ENCODE data around the gene PITPNC1.
"Not testable (repeated sequence)": the region's sequence is repeated elsewhere in the genome, so short reads cannot be mapped to it uniquely, and the experiment has no call there.

Gene PITPNC1

DNA sequence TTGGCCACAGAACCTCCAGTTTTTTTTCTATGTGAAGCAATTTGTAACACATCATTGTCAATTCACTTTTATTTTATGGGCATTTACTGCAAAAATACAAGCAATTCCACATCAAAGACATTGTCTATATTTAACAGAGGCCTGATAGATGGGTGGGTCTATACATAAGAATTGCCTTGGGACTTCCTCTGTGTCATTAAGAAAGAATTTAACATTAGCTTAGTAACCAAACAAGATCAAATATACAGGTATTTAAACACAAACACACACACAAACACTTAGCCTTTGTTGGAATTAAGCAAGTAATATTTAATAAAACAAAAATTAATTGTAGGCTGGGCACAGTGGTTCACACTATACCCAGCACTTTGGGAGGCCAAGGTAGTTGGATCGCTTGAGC lies 4.3 kb upstream of the PITPNC1 start:
- no peak for DNase-seq

DNA sequence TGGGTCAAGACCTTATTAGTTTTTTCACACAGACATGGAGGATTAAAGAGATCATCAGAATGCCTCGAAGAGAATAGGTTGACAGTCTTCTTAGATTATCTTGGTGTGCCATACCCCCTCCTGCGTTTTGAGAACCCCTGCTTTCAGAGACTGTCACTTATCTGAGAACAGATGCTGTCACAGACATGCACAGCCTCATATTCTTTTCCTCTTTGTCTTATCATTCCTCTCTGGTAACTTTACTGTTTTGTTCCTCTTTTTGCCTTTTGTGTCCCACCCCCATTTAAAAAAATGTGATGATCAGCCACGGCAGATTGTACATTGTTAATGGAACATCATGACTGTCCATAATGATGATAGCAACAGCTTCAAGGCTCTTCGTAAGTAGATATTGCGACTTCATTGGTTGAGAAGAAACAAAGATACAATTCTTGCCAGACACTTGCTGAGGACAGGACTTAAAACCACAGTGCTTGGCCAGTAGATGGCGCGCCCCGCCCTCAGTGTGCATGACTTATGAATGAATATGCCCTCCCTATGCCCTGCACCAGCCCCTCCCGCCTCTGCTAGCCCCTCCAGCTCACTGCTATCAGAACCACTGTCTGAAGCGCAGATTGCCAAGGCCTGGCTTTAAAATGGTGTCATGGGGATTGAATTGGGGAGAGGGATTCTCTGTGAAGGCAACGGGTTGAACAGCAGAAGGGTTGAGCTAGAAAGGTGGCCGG lies 2.6 kb upstream of the PITPNC1 start:
- DNase-seq: peak; percentile 81

DNA sequence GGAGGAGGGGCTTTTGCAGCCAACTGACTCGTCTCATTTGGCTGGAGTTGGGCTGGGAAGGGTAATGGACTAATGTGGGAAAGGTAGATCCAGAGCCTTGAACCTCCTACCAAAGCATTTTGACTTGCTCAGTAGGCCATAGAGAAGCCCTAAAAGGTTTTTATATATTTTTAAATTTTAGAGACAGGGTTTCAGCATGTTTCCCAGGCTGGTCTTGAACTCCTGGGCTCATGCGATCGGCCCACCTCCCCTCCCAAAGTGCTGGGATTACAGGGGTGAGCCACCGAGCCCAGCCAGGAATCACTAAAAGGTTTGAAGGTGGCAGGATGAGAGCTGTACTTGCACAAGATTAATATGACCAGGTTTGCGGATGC lies 2.0 kb upstream of the PITPNC1 start:
- peak; percentile 23 for DNase-seq

DNA sequence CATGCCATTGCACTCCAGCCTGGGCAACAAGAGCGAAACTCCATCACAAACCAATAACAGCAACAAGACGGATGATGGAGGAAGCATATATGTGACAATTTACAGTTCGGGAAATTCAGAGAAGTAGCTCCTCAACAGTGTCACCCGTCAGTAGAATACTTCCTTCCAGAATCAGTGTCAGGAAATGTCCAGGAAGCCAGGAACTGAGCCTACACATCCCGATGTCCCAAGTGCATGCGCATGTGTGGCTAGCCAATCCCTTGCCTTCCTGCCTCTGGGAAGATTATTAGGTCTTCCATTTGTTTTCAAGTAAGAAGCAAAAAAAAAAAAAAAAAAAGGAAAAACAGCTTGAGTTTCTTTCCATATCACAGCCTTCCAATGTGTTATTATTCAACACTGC lies 1.4 kb upstream of the PITPNC1 start:
- no peak for DNase-seq

DNA sequence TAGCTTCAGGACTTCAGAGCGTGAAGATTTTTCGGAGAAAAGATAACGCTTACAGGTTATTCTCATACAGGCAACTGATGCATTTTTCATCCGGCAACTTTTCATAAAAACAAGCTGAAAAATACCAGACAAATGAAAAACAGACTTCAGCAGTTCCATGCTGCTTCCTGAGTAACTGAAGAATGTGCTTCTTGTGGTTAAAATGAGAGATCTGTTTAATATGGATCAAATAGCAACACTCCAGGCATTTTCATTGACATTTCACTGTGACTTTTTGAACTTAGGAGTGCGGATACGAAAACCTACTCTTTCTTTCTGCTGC lies 705 bp upstream of the PITPNC1 start:
- no peak for DNase-seq

DNA sequence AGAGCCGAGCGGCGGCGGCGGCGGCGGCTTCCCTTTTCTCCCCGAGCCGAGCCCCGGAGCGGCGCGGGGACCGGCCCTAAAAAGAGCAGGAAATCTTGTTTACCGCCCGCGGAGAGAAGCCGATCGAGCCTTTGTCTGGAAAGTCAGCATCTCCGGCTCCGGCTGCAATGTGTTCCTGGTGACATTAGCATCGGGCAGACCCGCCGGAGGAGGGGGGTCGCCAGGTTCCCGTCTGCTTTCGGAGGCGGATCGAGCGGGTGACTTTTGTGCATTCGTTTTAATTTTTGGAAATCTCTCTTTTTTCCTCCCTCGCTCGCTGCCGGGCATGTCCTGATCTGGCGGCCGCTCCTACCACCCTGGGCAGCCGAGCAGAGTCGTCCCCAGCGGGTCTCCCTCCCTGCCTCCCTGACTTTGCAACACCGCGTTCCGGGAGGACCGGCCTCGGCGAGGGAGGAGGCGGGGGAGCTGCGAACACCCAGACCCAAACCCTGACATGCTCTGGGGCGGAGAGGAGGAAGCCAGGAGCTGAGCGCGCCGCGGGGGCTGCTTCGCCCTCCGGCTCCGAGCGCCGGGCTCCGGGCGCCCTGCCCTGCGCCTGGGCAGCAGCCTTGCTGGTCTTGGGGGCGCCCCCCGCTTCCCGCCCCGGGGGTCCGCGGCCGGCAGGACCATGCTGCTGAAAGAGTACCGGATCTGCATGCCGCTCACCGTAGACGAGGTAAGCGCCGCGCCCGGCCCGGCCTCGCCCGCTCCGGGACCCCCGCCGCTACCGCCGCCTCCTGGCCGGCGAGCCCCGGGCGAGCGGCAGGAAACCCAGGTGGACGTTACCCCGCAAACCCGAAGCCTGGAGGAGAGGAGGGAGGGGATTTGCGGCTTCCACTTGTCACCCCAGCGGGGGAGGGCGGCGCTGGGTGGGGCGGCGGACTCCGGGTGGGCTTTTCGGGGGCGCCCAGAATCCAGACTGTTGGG lies 690 bp downstream of the PITPNC1 start:
- DNase-seq: peak; percentile 62

DNA sequence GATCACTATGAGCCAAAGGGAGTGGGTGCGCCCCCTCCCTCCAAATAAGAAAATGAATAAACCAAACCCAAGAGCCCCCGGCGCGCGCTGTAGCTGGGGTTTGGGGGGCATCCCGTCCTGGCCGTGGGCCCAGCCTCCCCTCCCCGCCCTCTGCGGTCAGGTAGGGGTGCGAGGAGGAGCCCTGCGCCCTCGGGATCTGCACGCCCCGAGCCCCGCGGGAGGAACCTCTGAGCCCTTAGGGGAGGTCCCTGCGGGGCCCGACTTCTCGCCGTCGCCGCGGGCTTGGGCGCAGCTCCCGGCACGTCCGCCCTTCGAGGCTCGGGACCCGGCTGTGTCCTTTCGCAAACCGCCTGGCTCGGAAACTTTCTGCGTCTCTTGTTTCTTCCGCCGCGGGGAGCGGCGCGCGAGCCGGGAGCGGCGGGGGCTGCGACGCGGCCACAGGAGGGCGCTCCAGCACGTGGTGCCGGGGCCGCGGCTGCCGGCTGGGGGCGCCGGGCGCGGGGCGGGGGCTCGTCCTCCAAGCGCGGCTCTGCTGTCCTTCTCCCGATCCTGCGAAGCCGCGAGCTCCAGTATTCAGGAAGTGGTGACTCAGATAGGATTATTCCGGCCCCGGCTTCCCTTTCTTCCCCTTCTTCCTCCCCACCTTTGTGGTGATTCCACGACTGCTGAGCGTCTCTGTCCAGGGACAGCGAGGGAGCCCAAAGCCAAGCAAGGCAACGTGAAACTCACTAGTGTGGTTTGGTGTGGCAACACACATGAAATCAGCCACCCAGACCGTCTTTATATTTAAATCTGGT lies 1.6 kb downstream of the PITPNC1 start:
- peak; percentile 80 for DNase-seq

DNA sequence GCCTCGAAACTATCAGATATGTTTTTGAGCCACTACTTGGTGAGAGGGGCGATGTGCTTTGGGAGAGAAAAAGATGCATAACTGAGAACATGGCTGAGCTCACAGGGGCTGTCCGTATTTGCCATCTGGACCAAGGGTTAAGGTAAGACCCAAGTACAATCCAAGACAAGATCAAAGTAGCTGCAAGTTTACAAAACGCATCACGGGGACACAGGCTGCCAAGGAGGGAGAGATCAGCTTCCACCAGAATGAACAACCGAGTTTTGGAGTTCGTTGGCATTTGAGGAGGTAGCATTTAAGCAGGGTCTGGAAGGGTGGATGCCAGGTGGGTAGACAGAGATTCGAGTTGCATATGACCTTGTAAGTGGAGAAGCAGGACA lies 2.2 kb downstream of the PITPNC1 start:
- DNase-seq: no peak

DNA sequence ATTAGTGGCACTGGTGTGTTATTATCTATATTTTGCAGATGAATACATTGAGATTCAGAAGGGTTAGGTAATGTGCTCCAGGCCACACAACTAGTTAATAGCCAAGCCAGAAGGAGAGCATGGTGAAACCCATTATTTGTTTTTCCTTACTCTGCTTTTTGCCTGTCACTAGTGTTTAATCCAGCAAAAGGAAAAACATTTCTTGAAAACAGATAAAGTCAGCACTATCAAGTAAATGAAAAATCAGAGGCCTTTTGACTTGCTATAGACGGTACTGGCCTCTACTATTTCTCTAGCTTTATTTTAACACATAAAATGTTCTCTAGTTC lies 4.8 kb downstream of the PITPNC1 start:
- DNase-seq: no peak

DNA sequence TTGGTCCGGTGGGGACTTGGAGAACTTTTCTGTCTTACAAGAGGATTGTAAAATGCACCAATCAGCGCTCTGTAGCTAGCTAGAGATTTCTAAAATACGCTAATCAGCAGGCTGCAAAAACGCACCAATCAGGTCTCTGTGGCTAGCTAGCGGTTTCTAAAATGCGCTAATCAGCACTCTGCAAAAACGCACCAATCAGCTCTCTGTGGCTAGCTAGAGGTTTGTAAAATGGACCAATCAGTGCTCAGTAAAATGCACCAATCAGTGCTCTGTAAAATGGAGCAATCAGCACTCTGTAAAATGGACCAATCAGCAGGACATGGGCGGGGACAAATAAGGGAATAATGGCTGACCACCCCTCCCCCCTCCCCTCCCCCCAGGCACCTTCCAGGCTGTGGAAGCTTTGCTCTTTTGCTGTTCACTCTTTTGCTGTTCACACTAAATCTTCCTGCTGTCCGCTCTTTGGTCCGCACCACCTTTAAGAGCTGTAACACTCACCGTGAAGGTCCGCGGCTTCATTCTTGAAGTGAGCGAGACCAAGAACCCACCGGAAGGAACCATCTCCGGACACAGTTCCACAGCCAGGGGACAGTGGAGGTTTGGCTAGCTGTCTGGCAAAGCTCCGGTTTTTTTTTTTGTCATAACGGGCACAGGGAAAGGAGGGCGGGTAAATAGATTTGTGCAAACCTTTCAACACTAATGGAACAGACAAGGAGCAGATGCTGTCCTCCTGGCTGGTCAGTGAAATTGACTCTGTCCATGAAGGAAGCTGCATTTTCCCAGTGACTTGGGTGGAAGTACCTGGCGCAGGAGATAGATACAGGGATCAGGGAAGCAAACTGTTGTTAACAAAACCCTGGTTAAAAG lies 8.3 kb downstream of the PITPNC1 start:
- DNase-seq: no peak

DNA sequence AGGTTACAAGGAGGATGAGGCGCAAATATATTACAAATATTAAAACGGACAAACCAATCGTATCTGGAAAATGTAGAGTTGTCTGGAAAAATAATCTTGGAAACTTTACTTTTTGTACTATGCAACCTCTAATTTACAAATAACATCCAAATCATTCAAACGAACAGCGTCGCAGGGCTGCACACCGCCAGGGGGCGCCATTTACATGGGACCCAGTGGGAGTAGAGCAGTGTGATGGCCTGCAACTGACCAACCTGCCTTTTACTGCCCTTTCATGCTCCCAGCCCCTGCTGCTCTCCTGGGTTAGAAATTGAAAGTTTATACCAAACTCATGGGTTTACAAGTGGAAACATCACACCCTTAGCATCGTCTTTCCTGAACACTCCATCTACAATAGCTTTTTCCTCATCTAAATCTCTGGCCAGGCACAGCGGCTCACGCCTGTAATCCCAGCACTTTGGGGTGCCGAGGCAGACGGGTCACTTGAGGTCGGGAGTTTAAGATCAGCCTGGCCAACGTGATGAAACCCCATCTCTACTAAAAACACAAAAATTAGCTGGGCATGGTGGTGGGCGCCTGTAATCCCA lies 10.0 kb downstream of the PITPNC1 start:
- DNase-seq: peak; percentile 81

DNA sequence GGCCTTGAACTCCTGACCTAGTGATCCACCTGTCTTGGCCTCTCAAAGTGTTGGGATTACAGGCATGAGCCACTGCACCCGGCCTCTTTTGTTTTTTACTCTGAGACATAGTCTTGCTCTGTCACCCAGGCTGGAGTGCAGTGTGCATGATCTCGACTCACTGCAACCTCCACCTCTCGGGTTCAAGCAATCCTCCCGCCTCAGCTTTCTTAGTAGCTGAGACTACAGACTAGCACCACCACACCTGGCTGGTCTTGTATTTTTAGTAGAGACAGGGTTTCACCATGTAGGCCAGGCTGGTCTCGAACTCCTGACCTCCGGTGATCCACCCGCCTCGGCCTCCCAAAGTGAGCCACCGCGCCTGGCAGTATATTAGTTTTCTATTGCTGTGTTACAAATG lies 11.5 kb downstream of the PITPNC1 start:
- not testable (repeated sequence) for DNase-seq

DNA sequence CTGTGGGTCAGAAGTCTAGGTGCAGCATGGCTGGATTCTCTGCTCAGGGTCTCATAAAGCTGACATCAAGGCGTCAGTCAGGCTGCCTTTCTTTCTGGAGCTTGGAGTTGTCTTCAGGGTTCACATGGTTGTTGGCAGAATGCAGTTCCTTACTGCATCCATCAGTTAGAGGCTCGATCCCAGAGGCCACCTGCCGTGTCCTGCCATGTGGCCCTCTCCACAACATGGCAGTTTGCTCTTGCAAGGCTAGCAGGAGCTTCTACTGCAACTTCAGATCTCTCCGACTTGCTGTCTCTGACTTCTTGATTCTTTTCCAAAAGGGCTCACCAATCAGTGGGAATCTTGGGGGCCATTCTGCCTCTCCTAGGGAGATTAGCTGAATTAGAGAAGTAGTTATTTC lies 11.9 kb downstream of the PITPNC1 start:
- no peak for DNase-seq

DNA sequence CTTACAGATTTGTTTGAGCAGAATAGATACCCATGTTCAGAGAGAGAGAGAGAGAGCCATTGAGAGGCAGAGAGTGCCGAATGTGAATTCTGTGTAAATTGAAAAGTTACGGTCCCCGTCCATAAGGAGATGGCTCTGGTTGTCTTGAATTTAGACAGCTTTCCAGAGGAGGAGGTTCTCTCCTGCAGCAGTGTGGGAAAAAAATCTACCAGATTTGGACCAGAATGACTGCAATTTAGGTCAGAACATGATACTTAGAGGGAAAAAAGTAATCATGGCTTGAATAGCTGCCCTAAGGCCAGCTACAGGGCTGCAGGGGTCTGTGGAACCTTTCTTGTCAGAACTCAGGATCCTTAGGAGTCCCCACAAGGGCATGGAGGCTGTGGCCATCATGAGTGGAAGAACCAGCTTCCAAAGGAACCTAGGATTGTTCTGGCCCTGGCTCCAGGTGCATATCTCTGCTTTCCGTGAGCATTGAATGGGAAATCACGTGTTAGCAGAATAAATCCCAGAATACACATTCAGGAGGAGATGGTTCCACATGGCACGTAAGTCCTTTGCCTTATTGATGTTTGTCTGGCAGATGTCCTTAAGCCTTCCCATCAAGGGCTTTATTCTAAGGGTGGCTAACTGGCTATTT lies 13.0 kb downstream of the PITPNC1 start:
- no peak for DNase-seq

DNA sequence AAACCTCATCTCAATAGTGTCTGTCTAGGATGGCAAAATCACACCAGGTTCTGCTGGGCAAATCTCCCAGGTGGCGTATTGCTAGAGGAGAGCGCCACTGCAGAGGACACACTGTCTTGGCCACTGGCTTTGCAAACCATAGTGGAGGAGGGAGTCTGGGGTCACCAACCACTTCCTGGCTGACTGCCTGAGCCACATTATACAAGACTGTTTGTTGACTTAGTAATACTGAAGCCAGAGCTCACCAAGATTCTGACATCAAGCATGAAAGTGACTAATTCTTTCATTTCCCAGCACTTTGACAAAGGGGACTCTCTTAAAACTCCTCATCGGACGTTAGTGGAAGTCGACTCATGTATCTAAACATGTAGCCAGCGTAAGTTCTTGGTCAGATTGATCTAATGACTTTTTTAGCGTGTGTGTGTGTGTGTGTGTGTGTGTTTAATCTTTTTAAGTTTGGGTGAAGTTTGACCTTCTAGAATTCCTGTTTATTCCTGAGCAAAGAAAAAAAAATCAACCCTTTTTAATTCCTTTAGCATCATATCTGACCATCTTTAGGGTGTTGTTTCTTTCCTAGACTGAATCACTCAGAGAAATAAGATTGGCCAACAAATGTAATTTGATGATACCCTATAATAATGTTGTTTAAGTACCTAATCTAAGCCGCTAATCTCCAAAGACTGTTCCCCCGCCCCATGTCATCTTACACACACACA lies 13.7 kb downstream of the PITPNC1 start:
- peak; percentile 65 for DNase-seq

DNA sequence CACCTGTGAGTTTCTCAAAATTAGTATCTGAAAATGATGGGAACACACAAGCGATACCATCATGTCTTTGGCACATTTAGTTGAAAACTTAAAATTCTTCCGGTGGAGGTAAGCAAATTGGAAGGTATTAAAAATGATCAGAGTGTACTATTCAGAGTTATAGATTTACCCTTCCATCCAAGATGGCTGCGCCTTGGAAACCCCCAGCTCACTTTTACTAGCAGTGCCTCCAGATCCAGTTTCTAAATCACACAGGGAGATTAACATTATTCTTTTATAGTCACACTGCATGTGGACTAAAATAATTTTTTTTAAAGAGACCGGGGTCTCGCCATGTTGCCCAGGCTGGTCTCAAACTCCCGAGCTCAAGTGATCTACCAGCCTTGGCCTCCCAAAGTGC lies 15.0 kb downstream of the PITPNC1 start:
- DNase-seq: no peak

DNA sequence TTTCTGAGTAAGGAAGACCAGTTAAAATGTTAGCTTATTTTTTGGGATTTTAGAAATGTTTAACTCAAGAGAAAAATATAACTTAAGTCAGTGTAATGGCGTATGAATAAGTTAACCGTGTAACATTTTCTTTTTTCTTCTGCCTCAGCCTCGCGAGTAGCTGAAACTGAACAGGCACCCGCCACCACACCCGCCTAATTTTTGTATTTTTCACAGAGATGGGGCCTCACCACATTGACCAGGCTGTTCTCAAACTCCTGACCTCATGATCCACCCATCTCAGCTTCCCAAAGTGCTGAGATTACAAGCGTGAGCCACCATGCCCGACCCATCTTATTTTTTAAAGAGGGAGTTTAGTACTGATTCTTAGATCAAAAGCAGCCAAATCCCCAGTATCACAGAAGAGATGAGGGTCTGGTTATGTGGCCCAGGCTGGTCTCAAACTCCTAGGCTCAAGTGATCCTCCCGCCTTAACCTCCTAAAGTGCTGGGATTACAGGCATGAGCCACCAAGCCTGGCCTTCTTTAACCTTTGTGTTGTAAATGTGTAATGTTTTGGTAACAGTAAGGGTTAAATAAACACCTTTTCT lies 16.8 kb downstream of the PITPNC1 start:
- DNase-seq: no peak

DNA sequence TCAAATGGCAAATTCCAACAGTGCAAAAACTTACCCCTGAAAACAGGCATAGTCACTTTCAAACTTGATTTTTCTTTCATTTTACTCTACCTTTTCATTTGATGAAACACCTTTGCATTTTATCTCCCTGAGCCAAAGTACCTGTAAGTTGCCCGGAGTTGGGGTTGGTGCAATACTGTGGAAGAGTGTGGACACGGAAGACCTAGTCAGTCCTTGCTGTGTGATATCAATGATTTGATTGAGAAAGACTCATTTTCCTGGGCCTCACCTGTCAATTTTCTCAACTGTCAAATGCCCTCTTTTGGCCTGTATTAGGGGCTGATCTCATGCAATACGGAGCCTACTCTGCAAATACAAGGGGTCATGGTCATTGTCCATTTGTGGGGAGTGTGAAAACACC lies 22.6 kb downstream of the PITPNC1 start:
- no peak for DNase-seq

DNA sequence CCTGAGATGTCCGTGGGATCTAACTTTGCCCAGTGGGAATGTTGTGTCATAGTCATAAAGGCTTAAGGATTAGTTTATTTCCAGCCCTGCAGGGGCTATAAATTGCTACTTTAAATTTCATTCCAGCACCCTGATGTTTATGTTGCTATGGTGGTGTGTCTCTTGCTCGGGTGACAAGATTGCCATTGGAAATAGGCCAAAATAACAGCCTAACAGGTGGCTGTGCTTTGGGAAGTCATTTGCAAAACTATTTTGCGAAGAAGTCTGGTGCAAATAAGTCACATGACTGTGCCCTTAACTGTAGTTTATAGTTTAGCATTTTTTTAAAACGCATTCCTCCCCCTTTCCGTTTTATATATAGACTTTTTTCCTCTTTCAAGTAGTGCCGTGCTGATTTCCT lies 23.1 kb downstream of the PITPNC1 start:
- no peak for DNase-seq

DNA sequence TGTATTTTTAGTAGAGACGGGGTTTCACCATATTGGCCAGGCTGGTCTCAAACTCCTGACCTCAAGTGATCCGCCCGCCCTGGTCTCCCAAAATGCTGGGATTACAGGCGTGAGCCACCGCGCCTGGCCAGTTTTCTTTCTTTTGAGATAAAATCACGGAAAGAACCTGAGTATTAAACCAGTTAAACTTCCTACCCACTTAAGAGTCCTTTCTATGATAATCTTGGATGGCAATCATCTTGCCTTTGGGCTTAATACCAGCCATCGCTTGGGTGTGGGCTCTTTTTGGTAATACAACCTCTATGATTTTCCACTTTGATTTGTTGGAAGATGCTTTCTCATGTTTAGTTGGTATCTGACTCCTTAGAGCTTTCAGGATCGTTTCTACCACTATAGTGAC lies 24.0 kb downstream of the PITPNC1 start:
- no peak for DNase-seq

Data from activated CD4-positive, CD25-positive, alpha-beta regulatory T cell treated with anti-CD3 and anti-CD28 coated beads, Interleukin-2, amount 50 U/mL, for 72 hours (primary cell).